RWPE2 (cell line): ENCODE measurements around the gene NCAM2.

Source experiments
- ATAC-seq: fragments of 200-7000 bp; cut with Tn5 transposase; 3 replicates; pipeline ENCODE4 v1.9.1; 2021; ENCODE audit warnings: low read depth
- DNase-seq: peaks from one replicate; pipeline ENCODE4 v3.0.0-alpha.2; 2020; ENCODE audit warnings: low spot score
- H3K27ac ChIP-seq: fragments of 450-650 bp; 2 replicates; pipeline ENCODE4 v1.5.1; 2017; ENCODE audit warnings: mild to moderate bottlenecking; ENCODE audit not compliant: poor library complexity, severe bottlenecking
- H3K27me3 ChIP-seq: fragments of 250-450 bp; sonication (Bioruptor Pico); 2 replicates; pipeline ENCODE4 v1.5.1; 2021; ENCODE audit warnings: mild to moderate bottlenecking, moderate library complexity; ENCODE audit not compliant: insufficient read depth, poor library complexity, severe bottlenecking
- H3K36me3 ChIP-seq: fragments of 250-450 bp; sonication (Bioruptor Pico); 2 replicates; pipeline ENCODE4 v1.5.1; 2020; ENCODE audit warnings: low read depth, mild to moderate bottlenecking, moderate library complexity
- H3K4me1 ChIP-seq: fragments of 250-450 bp; sonication (Bioruptor Pico); 2 replicates; pipeline ENCODE4 v1.5.1; 2021; ENCODE audit warnings: mild to moderate bottlenecking, moderate library complexity; ENCODE audit not compliant: insufficient read depth, poor library complexity, severe bottlenecking
- H3K4me3 ChIP-seq: fragments of 250-450 bp; sonication (Bioruptor Pico); 2 replicates; pipeline ENCODE4 v1.5.1; 2021; ENCODE audit warnings: mild to moderate bottlenecking, moderate library complexity; ENCODE audit not compliant: severe bottlenecking
- H3K9me3 ChIP-seq: fragments of 250-450 bp; sonication (Bioruptor Pico); 2 replicates; pipeline ENCODE4 v1.5.1; 2021; ENCODE audit warnings: mild to moderate bottlenecking, moderate library complexity; ENCODE audit not compliant: severe bottlenecking
- CTCF ChIP-seq: fragments of 450-650 bp; IDR thresholded peaks from one replicate; pipeline ENCODE4 v1.5.1; 2017; ENCODE audit warnings: mild to moderate bottlenecking, moderate library complexity; ENCODE audit not compliant: poor library complexity, severe bottlenecking

The NCAM2 gene

GRCh38 chr21:21187579-21187978, 189.4 kb downstream of the NCAM2 start:
- H3K27ac ChIP-seq = no peak overlapping the region
- DNase-seq (no peak), ATAC-seq (no peak)
- no peaks in the 10 kb centered on the region for H3K4me1 ChIP-seq
- H3K36me3 ChIP-seq = no peaks in the 10 kb centered on the region
- no peak overlapping the region for H3K4me3 ChIP-seq
- peaks cover 29% of the 10 kb centered on the region for H3K27me3 ChIP-seq
- no peaks in the 10 kb centered on the region for H3K9me3 ChIP-seq
- TF ChIP-seq CTCF = no peak

GRCh38 chr21:21188513-21189195, 190.4 kb downstream of the NCAM2 start:
- Histone ChIP-seq H3K27me3 (peaks cover 29% of the 10 kb centered on the region), H3K9me3 (no peaks in the 10 kb centered on the region), H3K36me3 (no peaks in the 10 kb centered on the region), H3K4me1 (no peaks in the 10 kb centered on the region), H3K4me3 (no peak overlapping the region), H3K27ac (no peak overlapping the region)
- no peak for TF ChIP-seq CTCF
- ATAC-seq = no peak
- no peak for DNase-seq

- Histone ChIP-seq H3K4me3 (no peak overlapping the region), H3K27ac (no peak overlapping the region)
These were observed 197.3 kb downstream of the NCAM2 start for GRCh38 chr21:21195417-21195943.

GRCh38 chr21:21196087-21196486, 197.9 kb downstream of the NCAM2 start:
- ATAC-seq = no peak
- no peak for DNase-seq
- no peak for TF ChIP-seq CTCF
- Histone ChIP-seq H3K27ac (no peak overlapping the region), H3K9me3 (no peaks in the 10 kb centered on the region), H3K4me3 (no peak overlapping the region), H3K4me1 (peaks cover 5% of the 10 kb centered on the region), H3K36me3 (no peaks in the 10 kb centered on the region), H3K27me3 (no peaks in the 10 kb centered on the region)

More at GRCh38 chr21:21195417-21195943, 197.3 kb downstream of the NCAM2 start:
- no peak for TF ChIP-seq CTCF
- ATAC-seq = no peak
- no peaks in the 10 kb centered on the region for H3K36me3 ChIP-seq
- DNase-seq = no peak
- H3K9me3 ChIP-seq = no peaks in the 10 kb centered on the region
- peaks cover under 1% of the 10 kb centered on the region for H3K27me3 ChIP-seq
- peaks cover 5% of the 10 kb centered on the region for H3K4me1 ChIP-seq

GRCh38 chr21:21196848-21197247, 198.6 kb downstream of the NCAM2 start:
- DNase-seq (no peak), ATAC-seq (no peak)
- Histone ChIP-seq H3K9me3 (no peaks in the 10 kb centered on the region), H3K4me1 (peaks cover 5% of the 10 kb centered on the region), H3K27ac (no peak overlapping the region), H3K36me3 (no peaks in the 10 kb centered on the region), H3K27me3 (no peaks in the 10 kb centered on the region), H3K4me3 (no peak overlapping the region)
- TF ChIP-seq CTCF = no peak
